Neural progenitor cell (in vitro differentiated cells): ENCODE measurements around the gene RBM6.
"Not testable (repeated sequence)": the region's sequence is repeated elsewhere in the genome, so short reads cannot be mapped to it uniquely, and the experiment has no call there.

Experiments
- EZH2 ChIP-seq: fragments of 200-600 bp; sonication (generic); IDR thresholded peaks from 2 replicates; pipeline ENCODE4 v1.6.1; 2017; ENCODE audit warnings: antibody characterized with exemption, mild to moderate bottlenecking, moderate library complexity
- EZH2phosphoT487 ChIP-seq: fragments of 200-600 bp; sonication (generic); IDR thresholded peaks from 2 replicates; pipeline ENCODE4 v1.6.1; 2017; ENCODE audit warnings: antibody characterized with exemption
- TF ChIP-seq, protein P1 (sequence below): fragments of 200-600 bp; sonication (generic); IDR thresholded peaks from 2 replicates; pipeline ENCODE4 v1.5.1; 2017; ENCODE audit warnings: antibody characterized with exemption, mild to moderate bottlenecking

DNA sequence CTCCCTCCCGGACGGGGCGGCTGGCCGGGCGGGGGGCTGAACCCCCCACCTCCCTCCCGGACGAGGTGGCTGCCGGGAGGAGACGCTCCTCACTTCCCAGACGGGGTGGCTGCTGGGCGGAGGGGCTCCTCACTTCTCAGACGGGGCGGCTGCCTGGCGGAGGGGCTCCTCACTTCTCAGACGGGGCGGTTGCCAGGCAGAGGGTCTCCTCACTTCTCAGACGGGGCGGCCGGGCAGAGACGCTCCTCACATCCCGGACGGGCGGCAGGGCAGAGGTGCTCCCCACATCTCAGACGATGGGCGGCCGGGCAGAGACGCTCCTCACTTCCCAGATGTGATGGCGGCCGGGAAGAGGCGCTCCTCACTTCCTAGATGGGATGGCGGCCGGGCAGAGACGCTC is 145.0 kb downstream of the RBM6 start:
- TF ChIP-seq, protein P1, sequence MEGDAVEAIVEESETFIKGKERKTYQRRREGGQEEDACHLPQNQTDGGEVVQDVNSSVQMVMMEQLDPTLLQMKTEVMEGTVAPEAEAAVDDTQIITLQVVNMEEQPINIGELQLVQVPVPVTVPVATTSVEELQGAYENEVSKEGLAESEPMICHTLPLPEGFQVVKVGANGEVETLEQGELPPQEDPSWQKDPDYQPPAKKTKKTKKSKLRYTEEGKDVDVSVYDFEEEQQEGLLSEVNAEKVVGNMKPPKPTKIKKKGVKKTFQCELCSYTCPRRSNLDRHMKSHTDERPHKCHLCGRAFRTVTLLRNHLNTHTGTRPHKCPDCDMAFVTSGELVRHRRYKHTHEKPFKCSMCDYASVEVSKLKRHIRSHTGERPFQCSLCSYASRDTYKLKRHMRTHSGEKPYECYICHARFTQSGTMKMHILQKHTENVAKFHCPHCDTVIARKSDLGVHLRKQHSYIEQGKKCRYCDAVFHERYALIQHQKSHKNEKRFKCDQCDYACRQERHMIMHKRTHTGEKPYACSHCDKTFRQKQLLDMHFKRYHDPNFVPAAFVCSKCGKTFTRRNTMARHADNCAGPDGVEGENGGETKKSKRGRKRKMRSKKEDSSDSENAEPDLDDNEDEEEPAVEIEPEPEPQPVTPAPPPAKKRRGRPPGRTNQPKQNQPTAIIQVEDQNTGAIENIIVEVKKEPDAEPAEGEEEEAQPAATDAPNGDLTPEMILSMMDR: not testable (repeated sequence)
- not testable (repeated sequence) for TF ChIP-seq EZH2, EZH2phosphoT487
